HEK293T (cell line): ENCODE measurements around the gene SH3RF3.

Experiments
- FOXM1 ChIP-seq: fragments of 450-650 bp; IDR thresholded peaks from 2 replicates; pipeline ENCODE4 v1.6.1; 2017; ENCODE audit warnings: mild to moderate bottlenecking, borderline replicate concordance
- PKNOX1 ChIP-seq: fragments of 450-650 bp; IDR thresholded peaks from 2 replicates; pipeline ENCODE4 v1.6.1; 2016
- SUZ12 ChIP-seq: fragments of 450-650 bp; IDR thresholded peaks from 2 replicates; pipeline ENCODE4 v1.6.1; 2016; ENCODE audit warnings: mild to moderate bottlenecking
- ZNF384 ChIP-seq: fragments of 450-650 bp; IDR thresholded peaks from 2 replicates; pipeline ENCODE4 v1.6.1; 2016

GRCh38 chr2:109302319-109302718 lies 173.3 kb downstream of the SH3RF3 start:
- TF ChIP-seq FOXM1: no peak
- TF ChIP-seq SUZ12: no peak
- no peak for TF ChIP-seq PKNOX1
- TF ChIP-seq ZNF384: no peak
